ENCODE results near the gene DSCAML1. TPM values are rescaled to one million over a fixed set of nuclear protein-coding genes. Genes with fewer than 3 reads are reported as not detected.

DSCAML1 gene
- total and polyA plus RNA-seq, 7 donors, result 0.04 to 0.52 (median 0.06) TPM

DNA sequence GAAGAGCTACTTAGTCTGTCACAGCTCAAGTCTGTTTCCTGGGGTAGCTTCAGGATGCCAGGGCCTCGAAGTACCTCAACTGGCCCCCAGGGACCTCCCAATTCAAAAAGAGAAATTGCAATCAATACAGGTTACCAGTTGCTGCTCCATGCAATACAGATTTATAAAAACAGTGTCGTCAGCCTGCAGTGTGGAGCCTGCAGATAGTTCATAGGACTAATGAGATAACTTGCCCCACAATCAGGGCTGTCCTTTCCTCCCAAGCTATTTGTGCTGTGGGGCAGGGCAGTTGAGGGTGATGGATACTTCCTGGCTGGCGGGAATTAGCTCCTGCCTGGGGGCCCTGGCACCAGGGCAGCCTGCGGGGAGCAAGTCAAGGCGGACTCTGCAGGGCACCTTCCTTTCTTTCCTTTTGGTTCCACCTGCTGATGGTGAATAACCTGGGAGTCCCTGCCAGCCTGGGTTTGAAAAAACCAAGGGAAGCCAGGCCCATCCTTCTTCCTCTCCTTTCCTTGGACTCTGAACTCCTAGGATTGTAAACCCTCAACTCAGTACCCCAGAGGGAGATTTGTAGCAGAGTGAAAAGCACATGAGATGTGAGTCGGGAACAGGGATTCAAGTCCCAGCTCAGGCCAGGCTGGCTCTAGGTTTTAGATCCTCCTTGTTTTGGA is 252.8 kb downstream of the DSCAML1 start:
- ATAC-seq (no peak), DNase-seq (no peak)
- no peak overlapping the region for H3K4me3 ChIP-seq
- TF ChIP-seq, protein P1, sequence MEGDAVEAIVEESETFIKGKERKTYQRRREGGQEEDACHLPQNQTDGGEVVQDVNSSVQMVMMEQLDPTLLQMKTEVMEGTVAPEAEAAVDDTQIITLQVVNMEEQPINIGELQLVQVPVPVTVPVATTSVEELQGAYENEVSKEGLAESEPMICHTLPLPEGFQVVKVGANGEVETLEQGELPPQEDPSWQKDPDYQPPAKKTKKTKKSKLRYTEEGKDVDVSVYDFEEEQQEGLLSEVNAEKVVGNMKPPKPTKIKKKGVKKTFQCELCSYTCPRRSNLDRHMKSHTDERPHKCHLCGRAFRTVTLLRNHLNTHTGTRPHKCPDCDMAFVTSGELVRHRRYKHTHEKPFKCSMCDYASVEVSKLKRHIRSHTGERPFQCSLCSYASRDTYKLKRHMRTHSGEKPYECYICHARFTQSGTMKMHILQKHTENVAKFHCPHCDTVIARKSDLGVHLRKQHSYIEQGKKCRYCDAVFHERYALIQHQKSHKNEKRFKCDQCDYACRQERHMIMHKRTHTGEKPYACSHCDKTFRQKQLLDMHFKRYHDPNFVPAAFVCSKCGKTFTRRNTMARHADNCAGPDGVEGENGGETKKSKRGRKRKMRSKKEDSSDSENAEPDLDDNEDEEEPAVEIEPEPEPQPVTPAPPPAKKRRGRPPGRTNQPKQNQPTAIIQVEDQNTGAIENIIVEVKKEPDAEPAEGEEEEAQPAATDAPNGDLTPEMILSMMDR (IDR thresholded peaks at IDR 0.05), result no peak
- H3K27me3 ChIP-seq (ENCODE audit: insufficient read depth in 3 of 3, low read length in 2 of 3), result peaks cover 0 to 9% (median 8%) of the 10 kb centered on the region in 3 donors
- no peak overlapping the region for H3K27ac ChIP-seq
- H3K9me3 ChIP-seq, result no peaks in the 10 kb centered on the region
- intact Hi-C loops (cut with DNase I), result no loop called here
- H3K4me1 ChIP-seq, result no peaks in the 10 kb centered on the region
- H3K36me3 ChIP-seq (ENCODE audit: insufficient read depth in 1 of 2, low read depth in 1 of 2), result no peaks in the 10 kb centered on the region
- WGBS, 3 donors, result 79 to 82% (median 79%) methylated on average over 6 of the region's 6 CpGs

DNA sequence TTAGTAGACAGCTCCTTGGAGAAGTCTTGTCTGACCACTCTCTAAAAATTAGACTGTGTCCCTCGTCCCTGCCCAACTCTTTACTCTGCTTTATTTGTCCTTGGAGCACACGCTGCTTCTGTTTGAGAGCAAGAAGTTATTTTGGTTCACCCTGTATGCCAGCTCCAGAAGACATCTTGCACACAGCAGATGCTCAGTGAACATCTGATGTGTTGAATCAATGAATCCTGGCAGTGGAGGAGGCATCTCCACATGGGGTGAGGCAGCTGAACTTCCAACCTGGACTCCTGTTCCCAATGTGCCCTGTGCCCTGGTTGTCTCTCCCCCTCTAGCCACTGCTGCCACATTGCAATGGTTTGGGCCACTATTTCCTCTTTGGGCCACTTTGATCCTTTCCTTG is 255.8 kb downstream of the DSCAML1 start:
- no peaks in the 10 kb centered on the region for H3K4me1 ChIP-seq
- TF ChIP-seq, protein P1 (IDR thresholded peaks at IDR 0.05), result no peak
- H3K4me3 ChIP-seq, result no peak overlapping the region
- no peaks in the 10 kb centered on the region for H3K36me3 ChIP-seq (ENCODE audit: insufficient read depth in 1 of 2, low read depth in 1 of 2)
- intact Hi-C loops (cut with DNase I), result no loop called here
- ATAC-seq (no peak), DNase-seq (no peak)
- 66 to 84% (median 72%) methylated on average over 2 of the region's 2 CpGs for WGBS, 3 donors
- H3K27me3 ChIP-seq (ENCODE audit: insufficient read depth in 3 of 3, low read length in 2 of 3), result peaks cover 0 to 13% (median 7%) of the 10 kb centered on the region in 3 donors
- no peak overlapping the region for H3K27ac ChIP-seq
- no peaks in the 10 kb centered on the region for H3K9me3 ChIP-seq

DNA sequence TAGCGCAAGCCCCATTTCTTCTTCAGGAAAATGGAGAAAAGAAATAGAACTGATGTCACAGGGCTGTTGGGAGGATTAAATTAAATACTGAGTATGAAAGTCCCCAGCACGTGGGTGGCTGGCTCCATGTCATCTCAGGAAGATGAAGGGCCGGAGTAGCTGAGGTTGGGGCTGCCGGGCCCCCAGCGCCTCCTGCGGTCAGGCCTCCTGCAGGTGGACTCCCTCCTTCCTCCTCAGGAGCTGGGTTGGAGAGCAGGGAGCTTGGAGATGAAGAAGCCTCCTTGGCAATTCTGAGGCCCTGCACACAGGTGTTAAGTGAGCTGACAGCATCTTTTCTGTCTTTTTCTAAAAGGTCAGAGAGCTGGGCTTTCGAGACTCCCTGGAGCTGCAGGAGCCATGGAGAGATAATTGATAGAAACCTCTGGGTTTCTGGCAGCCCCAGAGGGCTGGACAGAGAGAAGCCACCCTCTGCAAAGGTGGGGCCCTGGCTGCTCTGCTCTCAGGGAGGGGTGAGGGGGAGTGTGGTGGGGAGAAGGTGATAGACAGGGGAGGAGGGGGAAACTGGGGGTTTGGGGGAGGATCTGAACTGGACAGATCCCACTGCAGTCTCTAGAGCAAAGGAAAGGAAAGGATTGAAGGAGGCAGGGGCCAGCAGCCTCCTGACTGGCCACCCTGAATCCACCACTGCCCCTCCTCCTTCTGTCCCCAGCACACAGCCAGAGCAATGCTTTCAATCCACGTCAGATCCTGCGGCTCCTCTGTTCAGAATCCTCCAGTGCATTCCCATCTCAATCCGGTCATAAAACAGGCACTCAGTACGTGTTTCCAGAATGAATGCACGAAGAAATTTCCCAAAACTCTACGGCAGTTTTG is 258.5 kb downstream of the DSCAML1 start:
- TF ChIP-seq, protein P1 (IDR thresholded peaks at IDR 0.05), result no peak
- no peak overlapping the region for H3K27ac ChIP-seq
- ATAC-seq, result peak in 1 of 4 donors; percentile 32
- peaks cover 0 to 23% (median 4%) of the 10 kb centered on the region in 3 donors for H3K27me3 ChIP-seq (ENCODE audit: insufficient read depth in 3 of 3, low read length in 2 of 3)
- H3K36me3 ChIP-seq (ENCODE audit: insufficient read depth in 1 of 2, low read depth in 1 of 2), result no peaks in the 10 kb centered on the region
- no peak for DNase-seq
- 56 to 64% (median 57%) methylated on average over 13 of the region's 13 CpGs for WGBS, 3 donors
- no peaks in the 10 kb centered on the region for H3K4me1 ChIP-seq
- intact Hi-C loops (cut with DNase I), result no loop called here
- no peaks in the 10 kb centered on the region for H3K9me3 ChIP-seq
- no peak overlapping the region for H3K4me3 ChIP-seq

DNA sequence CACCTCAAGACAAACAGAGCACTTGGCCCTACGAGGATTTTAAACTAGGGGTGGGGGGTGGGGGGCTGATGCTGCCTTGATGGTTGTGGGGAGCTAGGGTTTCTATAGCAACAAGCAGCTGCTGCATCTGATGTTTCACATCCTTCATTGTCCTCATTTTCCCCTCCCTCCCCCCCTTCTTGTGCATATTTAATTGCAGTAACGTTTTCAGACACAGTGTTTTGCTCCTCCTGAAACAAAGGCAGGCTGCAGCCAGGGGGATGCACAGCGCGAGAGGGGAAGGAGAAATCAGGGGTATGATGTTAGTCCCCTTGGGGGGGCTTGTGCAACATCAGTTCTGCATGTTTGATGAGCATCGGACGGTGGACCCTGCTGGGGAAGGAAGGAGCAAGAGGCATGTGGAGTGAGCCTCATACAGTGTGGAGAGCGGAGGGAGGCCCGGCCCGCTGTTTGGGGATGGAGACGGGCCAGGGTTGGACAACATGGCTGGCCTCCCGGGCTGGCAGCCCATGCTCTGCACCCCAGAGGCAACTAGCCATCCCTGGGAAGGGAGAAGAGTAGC is 261.1 kb downstream of the DSCAML1 start:
- Histone ChIP-seq H3K27me3 (ENCODE audit: insufficient read depth in 3 of 3, low read length in 2 of 3) (peaks cover 0 to 35% (median 6%) of the 10 kb centered on the region in 3 donors), H3K4me3 (no peak overlapping the region), H3K27ac (no peak overlapping the region), H3K36me3 (ENCODE audit: insufficient read depth in 1 of 2, low read depth in 1 of 2) (no peaks in the 10 kb centered on the region), H3K9me3 (no peaks in the 10 kb centered on the region), H3K4me1 (no peaks in the 10 kb centered on the region)
- TF ChIP-seq, protein P1 (IDR thresholded peaks at IDR 0.05), result no peak
- intact Hi-C loops (cut with DNase I), result no loop called here
- 23 to 33% (median 23%) methylated on average over 10 to 11 of the region's 11 CpGs for WGBS, 3 donors
- no peak for ATAC-seq
- no peak for DNase-seq

Measured in psoas muscle (tissue), 8 donors.